MM.1S (cell line): ENCODE data around the gene PRPF31.

Experiments used
- EZH2 ChIP-seq: fragments of 300-600 bp; sonication (generic); optimal IDR thresholded peaks from 2 replicates; pipeline ENCODE3; 2017; ENCODE audit warnings: low read depth, mild to moderate bottlenecking, antibody characterized with exemption, low read length, mixed read lengths
- TF ChIP-seq, protein P1 (sequence below): fragments of 300-600 bp; sonication (generic); IDR thresholded peaks from 2 replicates; pipeline ENCODE4 v1.5.1; 2016; ENCODE audit warnings: antibody characterized with exemption, low read length, mixed read lengths

DNA sequence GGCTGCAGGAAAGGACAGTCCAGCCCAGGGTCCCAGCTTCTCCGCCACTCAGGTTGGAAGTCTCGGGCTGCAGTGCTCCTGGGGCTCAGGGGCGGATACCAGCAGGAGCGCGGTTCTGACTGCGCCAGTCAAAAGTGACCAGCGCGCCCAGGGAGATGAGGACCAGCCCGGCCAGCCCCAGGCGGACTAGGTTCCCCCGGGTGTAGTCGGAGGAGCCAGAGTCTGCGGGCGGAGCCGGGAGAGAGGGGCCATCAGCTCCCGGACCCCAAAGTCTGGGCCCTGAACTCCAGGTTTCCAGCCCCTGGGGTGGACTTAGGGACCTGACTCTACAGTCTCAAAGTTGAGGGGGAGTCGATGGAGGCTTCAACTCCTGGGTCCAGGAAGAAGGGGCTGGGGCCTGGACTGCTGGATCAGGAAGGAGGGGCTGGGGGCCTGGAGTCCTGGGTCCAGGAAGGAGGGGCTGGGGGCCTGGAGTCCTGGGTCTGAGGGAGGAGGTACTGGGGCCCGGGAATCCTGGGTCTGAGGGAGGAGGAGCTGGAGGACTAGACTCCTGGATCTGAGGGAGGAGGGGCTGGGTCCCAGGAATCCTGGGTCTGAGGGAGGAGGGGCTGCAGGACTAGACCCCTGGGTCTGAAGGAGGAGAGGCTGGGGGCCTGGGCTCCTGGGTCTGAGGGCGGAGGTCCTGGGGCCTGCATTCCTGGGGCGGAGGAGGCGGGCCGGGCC lies 20.3 kb upstream of the PRPF31 start:
- TF ChIP-seq, protein P1, sequence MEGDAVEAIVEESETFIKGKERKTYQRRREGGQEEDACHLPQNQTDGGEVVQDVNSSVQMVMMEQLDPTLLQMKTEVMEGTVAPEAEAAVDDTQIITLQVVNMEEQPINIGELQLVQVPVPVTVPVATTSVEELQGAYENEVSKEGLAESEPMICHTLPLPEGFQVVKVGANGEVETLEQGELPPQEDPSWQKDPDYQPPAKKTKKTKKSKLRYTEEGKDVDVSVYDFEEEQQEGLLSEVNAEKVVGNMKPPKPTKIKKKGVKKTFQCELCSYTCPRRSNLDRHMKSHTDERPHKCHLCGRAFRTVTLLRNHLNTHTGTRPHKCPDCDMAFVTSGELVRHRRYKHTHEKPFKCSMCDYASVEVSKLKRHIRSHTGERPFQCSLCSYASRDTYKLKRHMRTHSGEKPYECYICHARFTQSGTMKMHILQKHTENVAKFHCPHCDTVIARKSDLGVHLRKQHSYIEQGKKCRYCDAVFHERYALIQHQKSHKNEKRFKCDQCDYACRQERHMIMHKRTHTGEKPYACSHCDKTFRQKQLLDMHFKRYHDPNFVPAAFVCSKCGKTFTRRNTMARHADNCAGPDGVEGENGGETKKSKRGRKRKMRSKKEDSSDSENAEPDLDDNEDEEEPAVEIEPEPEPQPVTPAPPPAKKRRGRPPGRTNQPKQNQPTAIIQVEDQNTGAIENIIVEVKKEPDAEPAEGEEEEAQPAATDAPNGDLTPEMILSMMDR, result no peak
- TF ChIP-seq EZH2, result no peak
